IPS-18a (cell line): ENCODE data around the gene HS6ST1.

ENCODE experiments used
- H3K27ac ChIP-seq: one replicate; pipeline ENCODE4 v1.5.1; 2013; ENCODE audit warnings: low read length
- H3K27me3 ChIP-seq: one replicate; pipeline ENCODE4 v1.6.1; 2013; ENCODE audit warnings: mild to moderate bottlenecking, low read length; ENCODE audit not compliant: control insufficient read depth, insufficient read depth
- H3K36me3 ChIP-seq: one replicate; pipeline ENCODE4 v1.6.1; 2013; ENCODE audit warnings: low read depth, low read length; ENCODE audit not compliant: control insufficient read depth
- H3K4me1 ChIP-seq: one replicate; pipeline ENCODE4 v1.6.1; 2013; ENCODE audit warnings: low read depth, low read length; ENCODE audit not compliant: control insufficient read depth
- H3K4me3 ChIP-seq: one replicate; pipeline ENCODE4 v1.5.1; 2013; ENCODE audit warnings: low read length
- H3K9ac ChIP-seq: one replicate; pipeline ENCODE4 v1.6.1; 2013; ENCODE audit warnings: mild to moderate bottlenecking, low read length, moderate library complexity
- H3K9me3 ChIP-seq: one replicate; pipeline ENCODE4 v1.6.1; 2013; ENCODE audit warnings: low read depth, low read length; ENCODE audit not compliant: control insufficient read depth

HS6ST1 gene

DNA sequence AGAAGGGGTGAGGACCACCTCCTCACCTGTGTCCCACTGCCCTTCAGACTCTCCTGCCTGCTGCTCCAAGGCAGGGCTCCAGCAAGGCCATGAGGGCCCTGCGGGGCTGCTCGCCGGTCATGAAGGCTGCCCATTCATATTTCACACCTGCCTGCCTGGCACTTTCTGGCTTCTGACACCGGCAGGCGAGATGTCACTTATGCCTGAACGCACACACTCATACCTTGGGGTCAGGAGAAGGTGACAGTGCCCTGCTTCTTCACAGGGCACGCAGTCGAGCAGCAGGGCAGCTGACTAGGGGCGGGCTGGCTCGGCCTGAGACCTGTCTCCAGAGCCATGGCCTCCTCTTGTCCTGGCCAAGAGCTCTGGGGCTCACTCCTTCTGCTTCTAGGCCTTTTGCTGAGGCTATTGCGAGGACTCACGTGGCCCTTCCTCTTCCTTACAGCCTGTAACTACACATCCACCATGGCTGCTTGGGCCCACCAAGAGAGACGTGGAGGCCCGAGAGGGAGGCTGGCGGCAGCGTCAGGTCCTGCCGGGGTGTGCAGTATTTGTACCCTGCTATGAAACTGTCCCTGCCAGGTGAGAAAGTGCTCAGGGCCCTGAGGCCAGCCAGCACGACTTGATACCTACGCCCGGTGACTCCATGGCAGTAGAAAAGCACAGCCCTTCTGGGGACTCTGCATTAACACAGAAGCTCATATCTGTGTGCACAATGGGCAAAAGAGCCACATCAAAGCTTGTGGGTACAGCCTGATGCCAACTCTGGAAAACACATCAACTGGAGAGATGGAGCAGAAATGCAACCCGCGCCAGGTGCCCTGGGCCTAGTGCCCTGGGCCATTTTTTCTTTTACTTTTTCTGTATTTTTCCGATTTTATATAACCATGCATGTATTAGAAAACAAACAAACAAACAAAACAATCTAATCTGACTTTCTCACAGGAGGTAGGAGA, 30.6 kb downstream of the HS6ST1 start:
- no peaks in the 10 kb centered on the region for H3K36me3 ChIP-seq
- no peaks in the 10 kb centered on the region for H3K9me3 ChIP-seq
- H3K9ac ChIP-seq: no peak overlapping the region
- no peak overlapping the region for H3K4me3 ChIP-seq
- no peaks in the 10 kb centered on the region for H3K27me3 ChIP-seq
- peaks cover 19% of the 10 kb centered on the region for H3K4me1 ChIP-seq
- H3K27ac ChIP-seq: no peak overlapping the region

DNA sequence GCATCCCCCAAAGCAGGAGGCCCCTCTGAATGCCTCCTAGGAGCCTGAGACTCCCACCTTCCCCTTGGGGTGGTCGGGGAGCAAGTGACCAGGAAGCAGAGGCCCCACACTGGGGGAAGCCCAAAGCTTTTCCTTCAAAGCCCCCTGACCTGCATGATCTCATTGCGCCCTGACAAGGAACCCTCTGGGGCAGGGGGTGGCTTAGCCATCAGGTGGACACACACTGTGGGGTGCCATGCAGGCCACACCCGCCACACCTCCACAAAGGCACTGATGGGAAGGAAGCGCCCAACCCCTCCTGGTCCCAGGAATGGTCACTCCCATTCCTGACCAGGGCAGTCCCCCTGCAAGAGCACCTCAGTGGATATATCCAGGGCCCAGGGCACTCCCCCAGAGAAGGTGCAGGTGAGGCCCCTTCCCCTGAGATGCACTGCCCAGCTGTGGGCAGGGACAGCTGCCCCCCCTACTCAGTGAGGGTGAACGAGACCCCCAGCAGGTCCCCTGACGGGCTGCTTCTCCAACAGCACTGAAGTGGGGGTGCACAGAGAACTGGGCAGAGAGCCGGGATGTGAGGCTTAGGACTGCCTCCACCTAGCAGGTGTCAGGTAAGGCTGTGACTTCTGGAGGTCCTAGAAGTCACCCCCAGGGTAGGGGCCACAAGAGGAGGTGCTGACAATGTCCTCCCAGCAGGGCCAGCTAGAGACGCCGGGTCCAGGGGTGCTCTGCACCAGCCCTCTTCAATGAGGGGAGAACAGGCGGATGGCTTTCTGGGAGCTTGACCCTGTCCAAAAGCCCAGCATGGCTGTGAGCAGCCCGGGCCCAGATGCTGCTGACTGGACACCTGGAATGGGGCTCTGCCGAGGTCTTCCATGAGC, 31.5 kb downstream of the HS6ST1 start:
- Histone ChIP-seq H3K4me1 (peaks cover 19% of the 10 kb centered on the region), H3K36me3 (no peaks in the 10 kb centered on the region), H3K9me3 (no peaks in the 10 kb centered on the region), H3K9ac (no peak overlapping the region), H3K4me3 (no peak overlapping the region), H3K27me3 (no peaks in the 10 kb centered on the region), H3K27ac (no peak overlapping the region)

DNA sequence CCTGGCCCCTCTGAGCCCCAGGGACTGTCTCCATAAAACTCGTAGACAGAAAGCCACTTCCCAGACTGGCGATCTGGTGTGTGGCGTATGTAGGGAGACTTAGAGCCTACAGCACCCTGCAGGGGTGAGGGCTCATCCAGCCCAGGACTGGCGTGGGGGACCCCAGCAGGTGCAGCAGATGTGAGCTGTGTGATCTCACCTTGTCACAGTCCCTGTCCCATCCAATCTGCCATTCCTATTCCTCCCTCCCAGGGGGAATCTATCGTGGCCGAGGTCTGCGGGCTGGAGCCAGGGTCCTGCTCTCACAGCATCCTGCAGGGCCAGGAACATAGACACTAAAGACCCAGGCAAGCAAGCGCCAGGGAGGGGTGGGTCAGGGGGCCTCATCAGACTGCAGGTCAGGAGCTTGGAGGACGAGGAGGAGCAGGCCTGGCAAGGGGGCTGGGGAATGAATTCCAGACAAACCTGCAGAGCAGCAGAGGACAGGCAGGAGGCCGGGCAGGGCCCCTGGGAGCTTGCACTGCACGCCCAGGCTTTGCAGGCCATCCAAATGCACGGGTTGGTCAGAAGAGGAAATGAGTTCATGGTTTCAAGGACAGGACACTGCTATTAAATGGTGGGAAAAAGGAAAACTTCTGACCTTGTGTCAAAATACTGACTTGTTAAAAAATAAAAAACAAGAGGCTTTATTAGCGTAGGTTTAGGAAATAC, 32.5 kb downstream of the HS6ST1 start:
- no peaks in the 10 kb centered on the region for H3K9me3 ChIP-seq
- no peak overlapping the region for H3K9ac ChIP-seq
- H3K27me3 ChIP-seq: no peaks in the 10 kb centered on the region
- peaks cover 19% of the 10 kb centered on the region for H3K4me1 ChIP-seq
- no peaks in the 10 kb centered on the region for H3K36me3 ChIP-seq
- H3K27ac ChIP-seq: no peak overlapping the region
- H3K4me3 ChIP-seq: no peak overlapping the region

DNA sequence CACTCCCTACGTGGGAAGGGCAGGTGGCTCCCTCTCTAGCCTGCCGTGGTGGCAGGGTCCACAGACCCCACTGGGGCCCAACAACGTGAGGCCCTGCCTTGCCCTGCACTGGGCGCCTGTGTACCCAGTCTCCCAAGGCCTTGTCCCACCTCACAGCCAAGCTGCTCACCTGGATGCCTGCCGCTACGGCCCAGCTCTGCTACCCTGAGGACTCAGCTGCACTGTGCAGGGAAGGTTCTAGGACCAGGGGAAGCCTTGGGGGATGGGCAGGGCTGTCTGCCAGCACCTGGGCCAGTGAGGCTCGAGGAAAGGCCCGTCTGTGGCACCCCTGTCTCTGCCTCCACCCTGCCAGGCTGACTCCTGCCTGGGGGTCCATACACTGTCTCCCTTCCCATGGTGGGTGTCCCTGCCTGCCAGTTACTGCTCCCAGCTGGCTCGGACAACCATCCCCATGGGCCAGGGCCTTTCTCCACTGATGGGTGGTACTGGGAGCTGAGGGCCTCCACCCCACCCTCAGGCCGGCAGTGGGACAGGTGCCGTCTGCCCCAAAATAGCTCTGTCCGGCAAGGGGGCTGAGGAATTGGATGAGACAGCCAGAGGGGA, 33.2 kb downstream of the HS6ST1 start:
- Histone ChIP-seq H3K9ac (no peak overlapping the region), H3K27ac (no peak overlapping the region), H3K27me3 (no peaks in the 10 kb centered on the region), H3K4me1 (peaks cover 19% of the 10 kb centered on the region), H3K36me3 (no peaks in the 10 kb centered on the region), H3K9me3 (no peaks in the 10 kb centered on the region), H3K4me3 (no peak overlapping the region)

DNA sequence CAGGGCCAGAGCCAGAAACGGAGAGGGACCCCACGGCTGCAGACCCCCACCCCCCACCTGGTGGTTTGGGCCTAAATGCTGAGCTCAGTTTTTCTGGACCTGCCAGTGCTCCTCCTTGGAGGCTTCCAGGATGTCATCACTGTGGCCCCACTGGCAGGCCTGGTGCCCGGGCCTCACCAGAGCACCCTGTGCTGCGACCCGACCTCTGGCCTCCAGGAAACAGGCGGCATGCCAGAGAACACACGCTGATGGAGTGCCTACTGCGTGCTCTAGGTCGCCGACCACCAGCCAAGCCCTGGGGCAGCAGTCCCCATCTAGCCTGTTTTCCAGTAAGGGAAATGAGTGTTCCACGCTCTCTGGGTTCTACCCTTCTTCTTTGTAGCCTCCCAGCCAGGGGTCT, 33.8 kb downstream of the HS6ST1 start:
- no peak overlapping the region for H3K27ac ChIP-seq
- no peaks in the 10 kb centered on the region for H3K36me3 ChIP-seq
- no peaks in the 10 kb centered on the region for H3K9me3 ChIP-seq

DNA sequence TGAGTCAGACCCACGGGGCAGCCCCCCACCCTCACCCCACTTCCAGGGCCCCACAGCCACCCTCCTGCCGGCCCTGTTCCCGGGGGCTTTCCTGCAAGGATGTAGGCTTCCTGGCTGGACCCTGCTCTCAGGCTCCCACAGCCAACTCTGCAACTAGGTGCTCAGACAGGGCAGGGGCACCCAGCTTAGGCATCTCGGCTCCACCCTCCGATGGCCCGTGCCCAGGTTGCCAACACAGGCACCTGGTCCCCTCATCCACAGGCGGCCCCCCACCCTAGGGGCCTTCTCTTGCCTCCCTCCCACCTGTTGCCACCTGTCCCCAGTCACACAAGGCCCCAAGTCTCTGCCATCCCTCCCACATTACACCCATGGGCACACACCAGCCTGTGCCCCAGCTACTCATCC, 34.6 kb downstream of the HS6ST1 start:
- H3K27me3 ChIP-seq: no peaks in the 10 kb centered on the region
- no peak overlapping the region for H3K4me3 ChIP-seq
- peaks cover 5% of the 10 kb centered on the region for H3K4me1 ChIP-seq
- H3K9me3 ChIP-seq: no peaks in the 10 kb centered on the region
- no peaks in the 10 kb centered on the region for H3K36me3 ChIP-seq
- no peak overlapping the region for H3K27ac ChIP-seq
- H3K9ac ChIP-seq: no peak overlapping the region

More for the DNA sequence above, 33.8 kb downstream of the HS6ST1 start:
- Histone ChIP-seq H3K9ac (no peak overlapping the region), H3K4me3 (no peak overlapping the region), H3K27me3 (no peaks in the 10 kb centered on the region), H3K4me1 (peaks cover 13% of the 10 kb centered on the region)

DNA sequence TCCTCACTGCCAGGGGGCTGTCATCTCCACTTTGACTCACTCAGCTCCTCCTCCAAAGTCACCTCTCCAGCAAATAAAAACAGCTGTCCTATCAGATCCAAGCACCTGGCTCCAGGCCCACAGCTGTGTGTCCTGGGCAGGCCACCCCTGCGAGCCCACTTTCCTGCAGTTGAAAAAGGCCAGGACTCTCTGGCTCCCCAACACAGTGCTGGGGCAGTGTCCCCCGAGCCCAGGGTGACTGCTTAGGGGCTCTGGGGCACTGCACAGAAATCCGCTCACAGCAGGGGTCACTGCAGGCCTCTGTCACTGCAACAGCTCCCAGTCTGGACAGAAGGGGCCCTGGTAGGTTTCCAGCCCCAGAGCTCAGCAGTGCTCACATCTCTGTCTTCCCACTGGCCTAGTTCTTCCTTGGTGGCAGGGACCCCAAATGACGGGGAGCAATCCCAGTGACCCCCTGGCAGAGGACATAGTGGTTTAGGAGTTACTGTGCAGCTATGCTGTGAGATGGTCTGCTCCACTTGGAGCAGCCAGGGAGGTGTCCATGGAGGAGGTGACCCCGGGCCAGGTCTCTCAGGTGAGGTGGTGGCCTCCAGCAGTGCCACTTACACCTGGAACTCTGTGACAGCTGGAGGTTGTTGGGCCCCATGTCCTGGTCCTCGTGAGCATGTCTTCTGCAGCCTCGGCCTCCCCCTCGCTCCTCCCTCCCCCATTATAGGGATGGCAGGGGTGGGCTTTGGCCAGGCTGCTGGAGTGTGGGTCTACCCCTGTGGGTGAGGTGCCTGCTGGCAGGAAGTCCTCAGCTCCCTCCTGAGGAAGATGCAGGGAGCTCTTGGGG, 35.5 kb downstream of the HS6ST1 start:
- Histone ChIP-seq H3K4me1 (peaks cover 3% of the 10 kb centered on the region), H3K36me3 (no peaks in the 10 kb centered on the region), H3K9ac (no peak overlapping the region)

DNA sequence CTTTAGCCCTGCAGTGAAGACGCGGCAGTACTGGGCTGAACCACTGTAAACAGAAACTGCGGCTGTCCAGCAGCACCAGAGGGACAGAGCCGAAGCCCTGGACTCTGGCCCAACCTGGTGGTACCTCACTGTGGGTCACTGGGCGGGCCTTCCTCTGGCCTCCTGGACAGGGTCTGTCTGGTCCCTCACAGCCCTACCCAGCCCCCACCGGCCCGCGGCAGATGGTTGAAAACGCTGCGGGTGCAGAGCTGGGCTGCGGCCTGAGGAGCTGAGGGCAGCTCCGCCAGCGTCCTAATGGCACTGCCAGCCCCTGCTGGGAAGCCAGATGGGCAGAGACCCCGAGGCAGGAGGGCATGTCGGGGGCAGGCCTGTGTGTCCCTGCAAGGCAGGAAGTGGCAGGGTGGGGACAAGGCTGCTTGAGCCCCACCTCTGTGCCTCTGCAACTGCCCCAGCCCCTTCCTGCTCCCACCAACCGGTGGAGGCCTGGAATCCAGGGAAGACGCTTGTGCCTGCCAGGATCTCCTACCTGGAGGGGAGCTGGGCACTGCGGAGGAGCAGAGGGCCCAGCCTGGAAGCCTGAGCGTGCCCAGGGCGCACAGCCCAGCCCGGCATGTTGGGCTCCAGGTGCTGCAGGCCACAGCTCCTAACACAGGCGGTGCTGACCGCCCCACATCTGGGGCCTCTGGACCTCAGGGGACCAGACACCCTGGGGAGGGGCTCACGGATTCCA, 36.3 kb downstream of the HS6ST1 start:
- Histone ChIP-seq H3K9ac (no peak overlapping the region), H3K36me3 (no peaks in the 10 kb centered on the region), H3K27ac (no peak overlapping the region), H3K27me3 (no peaks in the 10 kb centered on the region), H3K9me3 (no peaks in the 10 kb centered on the region), H3K4me3 (no peak overlapping the region), H3K4me1 (peaks cover 3% of the 10 kb centered on the region)

More for the DNA sequence above, 35.5 kb downstream of the HS6ST1 start:
- H3K9me3 ChIP-seq: no peaks in the 10 kb centered on the region
- no peak overlapping the region for H3K4me3 ChIP-seq
- H3K27me3 ChIP-seq: no peaks in the 10 kb centered on the region
- no peak overlapping the region for H3K27ac ChIP-seq

DNA sequence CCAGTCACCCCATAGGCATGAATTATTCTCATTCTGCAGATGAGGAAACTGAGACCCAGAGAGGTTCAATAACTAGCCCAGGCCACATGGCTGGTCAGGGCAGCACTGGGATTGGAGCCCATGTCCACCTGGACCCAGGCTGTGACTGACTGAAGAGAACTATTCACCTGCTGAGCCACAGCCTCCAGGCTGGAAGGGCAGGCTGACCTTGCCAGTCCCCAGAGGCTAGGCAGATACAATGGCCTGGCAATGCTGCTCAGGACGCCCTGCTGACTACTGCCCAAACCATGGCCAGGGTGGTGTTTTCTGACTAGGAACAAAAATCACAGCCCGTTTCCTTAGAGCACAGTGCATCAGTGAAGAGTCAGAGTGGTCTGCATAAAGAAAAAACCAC, 36.8 kb downstream of the HS6ST1 start:
- Histone ChIP-seq H3K27ac (no peak overlapping the region), H3K9ac (no peak overlapping the region), H3K36me3 (no peaks in the 10 kb centered on the region), H3K4me1 (peaks cover 3% of the 10 kb centered on the region), H3K9me3 (no peaks in the 10 kb centered on the region), H3K27me3 (no peaks in the 10 kb centered on the region), H3K4me3 (no peak overlapping the region)

DNA sequence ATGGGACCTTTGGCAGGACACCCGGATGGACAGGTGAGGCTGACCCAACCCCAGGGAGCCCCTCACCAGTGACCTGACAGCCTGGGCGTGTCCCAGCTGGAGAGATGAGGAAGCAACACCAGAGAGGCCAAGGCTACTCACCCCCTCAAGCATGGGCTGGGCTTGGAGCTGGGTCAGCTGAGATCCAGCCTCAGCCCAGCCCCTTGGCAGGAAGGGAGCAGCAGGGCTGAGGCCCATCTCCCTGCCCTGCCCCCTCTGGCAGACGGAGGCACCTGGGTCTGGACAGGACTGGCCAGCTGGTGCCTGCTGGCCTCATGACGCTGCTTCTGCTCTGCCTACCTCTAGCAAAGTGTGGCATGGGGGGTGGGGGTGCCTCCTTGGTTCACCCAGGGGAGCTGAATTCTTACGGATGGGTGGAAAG, 37.8 kb downstream of the HS6ST1 start:
- Histone ChIP-seq H3K27me3 (no peaks in the 10 kb centered on the region), H3K9ac (no peak overlapping the region), H3K36me3 (no peaks in the 10 kb centered on the region), H3K9me3 (no peaks in the 10 kb centered on the region), H3K27ac (no peak overlapping the region), H3K4me1 (no peaks in the 10 kb centered on the region), H3K4me3 (no peak overlapping the region)
